IPS-20b (cell line): ENCODE data around the gene TSPAN3.

Experiments
- H3K27ac ChIP-seq: one replicate; pipeline ENCODE4 v1.5.1; 2013; ENCODE audit warnings: low read length
- H3K27me3 ChIP-seq: 2 replicates; pipeline ENCODE4 v1.6.1; 2013; ENCODE audit warnings: mild to moderate bottlenecking, low read length, inconsistent platforms; ENCODE audit not compliant: insufficient read depth
- H3K36me3 ChIP-seq: 2 replicates; pipeline ENCODE4 v1.6.1; 2013; ENCODE audit warnings: low read depth, mild to moderate bottlenecking, inconsistent platforms, low read length, moderate library complexity; ENCODE audit not compliant: insufficient read depth
- H3K4me1 ChIP-seq: 2 replicates; pipeline ENCODE4 v1.6.1; 2013; ENCODE audit warnings: mild to moderate bottlenecking, control low read depth, inconsistent platforms, low read length, moderate library complexity; ENCODE audit not compliant: insufficient read depth
- H3K4me3 ChIP-seq: 2 replicates; pipeline ENCODE4 v1.5.1; 2013; ENCODE audit warnings: mild to moderate bottlenecking, low read length, inconsistent platforms
- H3K9ac ChIP-seq: 2 replicates; pipeline ENCODE4 v1.6.1; 2013; ENCODE audit warnings: low read depth, mild to moderate bottlenecking, inconsistent platforms, low read length, moderate library complexity
- H3K9me3 ChIP-seq: 2 replicates; pipeline ENCODE4 v1.6.1; 2013; ENCODE audit warnings: mild to moderate bottlenecking, low read depth, low read length, inconsistent platforms; ENCODE audit not compliant: insufficient read depth

The TSPAN3 gene

DNA sequence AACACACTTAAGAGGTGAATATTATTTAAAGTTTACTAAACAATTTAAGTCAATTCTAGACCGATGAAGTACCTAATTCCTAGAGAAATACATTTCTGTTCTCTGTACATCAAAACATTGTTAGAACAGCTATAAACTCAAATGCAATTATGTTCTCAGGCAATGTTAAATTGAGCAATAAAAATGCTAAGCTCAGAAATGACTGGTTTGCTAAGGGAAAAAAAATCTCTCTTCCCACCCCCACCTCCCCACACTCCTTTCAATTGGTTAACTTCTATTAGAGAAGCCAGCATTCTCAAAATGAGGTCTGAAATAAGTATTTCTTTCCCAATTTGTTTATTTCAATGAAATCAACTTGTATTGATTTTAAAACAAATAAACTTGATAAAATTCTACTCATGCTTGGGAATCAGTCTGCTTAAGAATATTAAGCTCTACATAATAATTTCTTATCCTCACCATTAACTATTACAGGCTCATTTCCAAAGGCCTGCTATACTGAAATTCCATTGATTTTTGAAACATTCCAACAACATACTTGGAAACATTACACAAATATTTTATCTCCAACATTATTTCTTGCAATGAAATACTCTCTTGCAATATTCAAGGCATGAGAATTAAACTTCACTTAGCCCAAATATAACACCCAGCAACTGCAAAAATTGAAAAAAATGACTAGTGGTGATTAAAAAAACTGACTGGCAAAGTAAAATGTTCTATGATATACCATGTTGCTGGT lies 22.6 kb downstream of the TSPAN3 start:
- Histone ChIP-seq H3K9me3 (no peaks in the 10 kb centered on the region), H3K4me3 (no peak overlapping the region), H3K4me1 (0 out of 2 replicates have a peak, but pooled peaks cover 3% of the 10 kb centered on the region), H3K36me3 (peaks cover 91% of the 10 kb centered on the region), H3K27me3 (no peaks in the 10 kb centered on the region), H3K9ac (no peak overlapping the region), H3K27ac (no peak overlapping the region)

DNA sequence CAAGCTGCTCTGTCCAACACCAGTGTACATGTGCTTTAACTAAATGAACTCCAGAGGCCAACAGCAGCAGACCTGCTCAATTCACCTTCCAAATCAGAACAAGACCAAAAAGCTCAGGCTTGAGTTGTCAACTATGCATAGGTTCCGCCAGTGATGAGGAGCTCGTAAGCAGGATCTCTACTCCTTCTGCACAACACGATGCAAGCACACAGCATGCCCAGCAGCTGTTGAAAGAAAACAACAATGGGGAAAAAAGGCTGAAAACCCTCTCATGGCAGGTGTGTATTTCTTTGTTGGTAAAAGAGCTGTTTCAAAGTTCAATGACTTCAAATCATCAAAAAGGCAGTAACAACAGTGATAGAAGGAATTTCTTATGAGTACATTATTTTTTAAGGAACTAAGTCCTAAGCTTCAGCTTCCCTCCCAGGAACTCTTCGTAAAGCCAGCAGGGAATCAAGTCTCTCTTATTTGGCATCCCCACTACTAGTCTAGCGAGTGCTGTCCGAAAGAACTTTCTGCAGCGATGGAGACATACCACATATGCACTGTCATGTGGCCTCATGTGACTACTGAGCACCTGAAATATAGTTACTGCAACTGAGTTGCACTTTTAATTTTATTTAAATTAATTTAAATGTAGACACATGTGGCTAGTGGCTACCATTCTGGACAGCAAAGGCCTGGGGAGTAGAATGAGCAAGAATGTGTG lies 24.1 kb downstream of the TSPAN3 start:
- Histone ChIP-seq H3K27me3 (no peaks in the 10 kb centered on the region), H3K27ac (no peak overlapping the region), H3K9ac (no peak overlapping the region), H3K4me3 (no peak overlapping the region), H3K9me3 (no peaks in the 10 kb centered on the region), H3K4me1 (no peaks in the 10 kb centered on the region), H3K36me3 (peaks cover 94% of the 10 kb centered on the region)

DNA sequence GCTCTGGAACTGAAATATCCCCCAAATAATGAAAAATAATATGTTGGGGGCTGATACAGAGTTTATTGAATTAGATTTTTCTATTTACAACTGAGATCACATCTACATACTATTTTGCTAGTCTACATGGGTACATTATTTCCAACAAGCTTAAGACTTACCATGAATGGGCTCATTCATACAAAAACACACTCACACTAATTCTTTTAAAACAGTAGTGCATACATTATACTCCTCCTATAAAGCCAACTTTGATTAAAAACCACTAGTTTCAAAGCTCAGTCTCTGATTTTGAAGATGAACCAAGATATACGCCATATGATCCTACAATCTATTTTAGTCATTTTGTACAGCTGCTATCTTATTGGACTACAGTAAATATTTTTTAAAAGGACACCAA lies 24.9 kb downstream of the TSPAN3 start:
- H3K4me3 ChIP-seq: no peak overlapping the region
- peaks cover 85% of the 10 kb centered on the region for H3K36me3 ChIP-seq
- no peak overlapping the region for H3K9ac ChIP-seq
- H3K4me1 ChIP-seq: no peaks in the 10 kb centered on the region
- H3K9me3 ChIP-seq: no peaks in the 10 kb centered on the region
- no peak overlapping the region for H3K27ac ChIP-seq
- no peaks in the 10 kb centered on the region for H3K27me3 ChIP-seq

DNA sequence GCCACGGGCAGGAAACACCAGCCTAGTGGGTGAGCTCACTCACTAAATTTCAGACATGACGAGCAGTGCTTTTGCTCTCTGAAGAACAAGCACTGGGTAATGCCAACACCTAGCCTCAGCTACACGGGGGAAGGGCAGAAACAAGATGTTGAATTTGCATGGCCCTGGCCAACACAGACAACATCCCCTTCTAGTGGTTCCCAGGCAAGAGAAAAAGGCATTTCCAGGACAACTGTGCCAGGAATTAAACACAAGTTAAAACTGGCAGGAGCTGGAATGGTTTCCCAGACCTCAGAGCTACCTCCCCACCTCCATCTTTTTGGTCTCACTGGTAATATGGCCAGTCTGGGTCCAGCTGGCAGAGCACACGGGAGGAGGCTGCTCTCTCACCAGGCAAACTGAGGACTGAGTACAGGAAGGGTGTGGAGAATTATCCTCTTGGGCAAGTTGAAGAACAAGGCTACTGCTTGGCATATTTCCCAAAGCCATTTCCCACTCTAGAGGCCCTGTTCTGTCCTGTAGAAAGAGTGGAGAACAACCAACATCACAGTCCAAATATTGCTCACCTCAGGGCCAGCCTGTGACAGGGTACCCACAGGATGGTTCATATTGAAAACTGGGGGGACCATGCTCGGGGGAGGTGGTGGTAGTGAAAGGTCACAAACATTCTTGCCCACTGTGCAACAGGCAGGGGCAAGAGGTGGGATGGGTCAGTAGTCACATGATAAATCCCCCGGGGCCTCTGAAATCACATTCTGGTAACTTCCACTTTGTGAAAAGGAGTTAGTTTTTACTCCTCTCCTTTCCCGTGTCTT lies 26.5 kb downstream of the TSPAN3 start:
- peaks cover 72% of the 10 kb centered on the region for H3K36me3 ChIP-seq

DNA sequence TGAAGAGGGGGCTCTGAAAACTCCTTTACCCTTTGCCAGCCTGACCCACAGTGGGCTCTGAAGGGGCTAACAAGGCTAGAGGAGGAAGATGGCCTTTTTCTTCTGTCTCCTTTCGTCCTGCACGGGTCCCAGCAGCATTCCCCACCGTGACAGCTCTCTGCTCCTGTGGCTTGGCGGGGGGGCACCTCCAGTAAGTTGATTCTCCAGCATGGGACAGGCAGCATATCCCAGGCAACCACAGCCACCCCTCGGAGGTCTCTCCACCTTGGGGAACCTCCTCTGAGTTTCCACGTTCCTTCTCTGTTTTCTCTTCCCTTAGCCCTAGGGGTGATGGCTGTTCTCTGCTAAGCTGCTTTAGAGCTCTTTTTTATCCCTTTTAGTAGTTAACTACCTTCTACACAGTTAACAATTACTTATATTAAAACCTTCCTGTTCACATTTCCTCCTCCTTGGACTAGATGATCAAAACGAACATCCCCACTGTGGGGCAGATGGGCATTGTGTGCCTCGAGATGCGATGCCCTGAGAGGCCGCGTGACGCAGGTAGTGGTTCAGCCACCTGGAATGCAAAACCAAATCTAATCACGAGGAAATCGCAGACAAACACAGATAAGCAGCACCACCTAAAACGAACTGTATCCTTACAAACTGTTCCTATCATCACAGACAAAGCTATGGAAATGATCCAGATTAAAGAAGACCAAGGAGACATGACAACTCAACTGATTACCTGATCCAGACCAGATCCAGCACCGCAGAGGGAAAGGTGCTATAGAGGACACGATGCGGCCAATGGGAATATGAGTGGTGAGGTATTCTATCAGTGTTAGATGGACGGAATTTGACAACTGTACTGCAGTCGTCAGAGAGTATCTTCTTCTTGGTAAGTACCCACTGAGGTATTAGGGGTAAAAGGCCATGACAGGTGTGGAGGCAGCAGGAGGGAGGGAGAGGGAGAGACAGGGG lies 27.7 kb downstream of the TSPAN3 start:
- no peaks in the 10 kb centered on the region for H3K4me1 ChIP-seq
- H3K9ac ChIP-seq: no peak overlapping the region
- no peaks in the 10 kb centered on the region for H3K27me3 ChIP-seq
- no peaks in the 10 kb centered on the region for H3K9me3 ChIP-seq
- peaks cover 73% of the 10 kb centered on the region for H3K36me3 ChIP-seq
- no peak overlapping the region for H3K4me3 ChIP-seq
- no peak overlapping the region for H3K27ac ChIP-seq

More for the DNA sequence above, 26.5 kb downstream of the TSPAN3 start:
- H3K4me1 ChIP-seq: no peaks in the 10 kb centered on the region
- H3K9ac ChIP-seq: no peak overlapping the region
- H3K27ac ChIP-seq: no peak overlapping the region
- no peak overlapping the region for H3K4me3 ChIP-seq
- no peaks in the 10 kb centered on the region for H3K27me3 ChIP-seq
- H3K9me3 ChIP-seq: no peaks in the 10 kb centered on the region

DNA sequence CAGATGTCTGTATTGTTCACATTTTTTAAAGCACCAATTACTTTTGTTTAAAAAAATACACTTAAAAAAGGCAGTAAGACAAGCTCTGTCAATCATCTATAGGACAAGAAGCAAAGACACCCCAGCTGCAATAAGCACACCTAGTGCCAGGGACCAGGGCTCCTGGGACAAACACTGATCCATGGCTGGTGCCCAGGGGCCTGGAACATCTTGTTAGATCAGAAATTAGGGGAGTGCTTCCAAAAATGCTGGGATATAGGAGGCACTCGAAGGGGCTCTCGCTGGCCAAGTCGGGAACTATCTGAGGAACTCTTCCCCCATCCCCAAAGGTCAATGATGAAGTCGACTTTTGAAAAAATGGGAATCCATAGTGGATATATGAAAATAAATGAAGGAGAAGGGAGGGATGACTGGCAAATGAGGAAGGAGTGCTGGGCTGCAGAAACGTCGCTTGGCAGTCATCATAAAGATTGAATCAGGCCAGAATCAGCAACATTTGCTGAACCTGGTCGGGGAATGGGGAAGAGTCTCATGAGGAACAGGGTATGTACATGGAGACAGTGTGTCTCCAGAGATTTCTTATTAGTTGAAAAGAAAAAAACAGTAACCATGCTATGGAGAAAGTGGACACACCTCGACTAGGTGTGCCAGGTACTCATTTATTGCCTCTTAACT lies 28.5 kb downstream of the TSPAN3 start:
- Histone ChIP-seq H3K27me3 (no peaks in the 10 kb centered on the region), H3K36me3 (peaks cover 65% of the 10 kb centered on the region), H3K4me1 (no peaks in the 10 kb centered on the region), H3K27ac (no peak overlapping the region), H3K9ac (no peak overlapping the region), H3K9me3 (no peaks in the 10 kb centered on the region), H3K4me3 (no peak overlapping the region)

DNA sequence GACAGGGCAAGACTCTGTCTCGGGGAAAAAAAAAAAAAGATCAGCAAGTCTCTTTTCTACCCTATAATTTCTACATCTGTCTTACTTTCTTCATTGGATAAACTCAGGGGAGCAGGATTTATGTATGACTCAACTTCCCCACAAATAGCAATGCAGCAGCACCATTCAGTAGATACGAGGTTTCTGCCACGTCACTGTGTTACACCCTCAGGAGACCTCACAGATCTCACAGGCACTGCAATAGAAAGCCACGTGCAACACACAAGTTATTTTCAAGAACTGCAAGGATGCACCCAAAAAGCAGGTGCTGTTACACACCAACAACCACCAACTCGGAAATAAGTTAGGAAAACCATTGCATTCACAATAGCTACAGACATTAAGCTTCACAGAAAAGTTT lies 30.2 kb downstream of the TSPAN3 start:
- Histone ChIP-seq H3K36me3 (peaks cover 49% of the 10 kb centered on the region), H3K27me3 (no peaks in the 10 kb centered on the region), H3K27ac (no peak overlapping the region), H3K9ac (no peak overlapping the region), H3K4me3 (no peak overlapping the region), H3K9me3 (no peaks in the 10 kb centered on the region), H3K4me1 (no peaks in the 10 kb centered on the region)

DNA sequence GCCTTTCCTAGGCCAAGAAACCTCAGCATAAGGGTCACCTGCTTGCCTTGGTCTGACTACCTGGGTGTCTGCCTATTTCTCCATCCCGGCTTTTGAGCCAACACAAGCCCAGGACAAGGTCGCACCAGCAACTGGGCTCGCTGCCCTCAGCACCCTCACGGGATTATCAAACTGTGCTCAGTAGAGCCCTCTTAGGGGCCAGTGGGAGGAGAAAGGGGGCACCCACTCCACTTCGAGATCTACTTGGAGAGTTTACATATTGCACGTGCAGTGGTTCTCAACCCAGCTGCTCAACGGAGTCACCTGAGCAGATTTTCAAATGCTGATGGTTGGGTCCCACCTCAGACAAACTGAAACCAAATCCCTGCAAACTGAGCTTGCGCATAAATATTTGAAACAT lies 31.1 kb downstream of the TSPAN3 start:
- Histone ChIP-seq H3K4me1 (no peaks in the 10 kb centered on the region), H3K36me3 (peaks cover 40% of the 10 kb centered on the region), H3K9me3 (no peaks in the 10 kb centered on the region), H3K27me3 (no peaks in the 10 kb centered on the region), H3K9ac (no peak overlapping the region), H3K27ac (no peak overlapping the region), H3K4me3 (no peak overlapping the region)

DNA sequence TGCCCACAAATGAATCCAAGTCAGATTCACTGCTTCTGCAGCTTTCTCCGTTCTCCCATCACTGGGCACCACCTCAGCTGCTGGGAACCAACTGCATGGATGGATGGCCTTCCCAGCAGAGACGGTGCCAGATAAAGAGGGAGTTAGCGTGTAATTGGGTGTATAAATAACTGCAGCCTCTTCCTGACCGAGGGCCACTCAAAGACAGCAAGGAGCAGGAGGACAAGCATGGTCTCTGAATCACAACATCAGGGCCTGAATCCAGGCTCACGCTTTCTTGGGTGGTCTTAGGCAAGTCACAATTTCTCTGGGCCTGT lies 31.7 kb downstream of the TSPAN3 start:
- Histone ChIP-seq H3K36me3 (peaks cover 34% of the 10 kb centered on the region), H3K4me3 (no peak overlapping the region), H3K4me1 (no peaks in the 10 kb centered on the region), H3K27me3 (no peaks in the 10 kb centered on the region), H3K9ac (no peak overlapping the region), H3K27ac (no peak overlapping the region), H3K9me3 (no peaks in the 10 kb centered on the region)

DNA sequence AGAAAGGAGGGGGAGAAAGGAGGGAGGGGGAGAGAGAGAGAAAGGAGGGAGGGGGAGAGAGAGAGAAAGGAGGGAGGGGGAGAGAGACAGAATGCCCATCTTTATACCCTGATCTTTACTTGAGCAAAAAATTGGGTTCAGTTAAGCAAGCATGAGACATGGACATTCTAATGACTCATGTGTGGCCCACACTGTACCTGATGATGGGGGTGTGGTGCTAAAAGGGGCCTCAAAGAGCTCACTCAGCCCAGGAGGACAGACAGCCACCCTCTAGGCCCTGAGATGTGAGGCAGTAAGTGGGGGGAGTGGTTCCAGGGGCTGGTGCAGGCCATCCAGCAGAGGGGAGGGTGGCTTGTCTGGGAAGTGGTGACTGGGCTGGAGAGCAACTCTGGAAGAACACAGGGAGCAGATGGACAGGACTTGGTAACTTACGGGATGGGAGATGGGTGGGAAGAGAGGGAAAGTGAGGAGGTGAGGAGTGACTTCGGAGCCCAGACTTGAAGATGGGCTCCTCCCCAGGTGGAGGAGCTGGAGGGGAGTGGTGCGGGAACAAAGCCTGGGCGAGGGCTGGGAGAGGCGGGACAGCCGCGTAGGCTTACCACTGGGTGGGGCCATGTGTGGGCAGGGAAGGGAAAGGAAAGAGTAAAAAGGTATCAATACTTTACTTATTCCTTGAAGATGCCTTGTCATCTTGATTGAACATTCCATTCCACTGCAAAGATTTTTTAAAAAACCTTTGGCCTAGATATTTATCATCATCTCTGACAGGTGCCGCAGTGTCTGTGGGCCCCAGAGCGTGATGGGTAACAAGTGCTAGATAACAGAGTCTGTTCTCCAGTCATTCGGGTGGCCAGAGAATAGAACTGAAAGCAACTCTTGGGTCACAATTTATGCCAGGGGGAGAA lies 32.3 kb downstream of the TSPAN3 start:
- H3K27ac ChIP-seq: no peak overlapping the region
- H3K9me3 ChIP-seq: no peaks in the 10 kb centered on the region
- peaks cover 28% of the 10 kb centered on the region; the same call in 1 of the 2 replicates for H3K36me3 ChIP-seq
- no peak overlapping the region for H3K4me3 ChIP-seq
- no peak overlapping the region for H3K9ac ChIP-seq
- no peaks in the 10 kb centered on the region for H3K4me1 ChIP-seq
- H3K27me3 ChIP-seq: no peaks in the 10 kb centered on the region
